Posterior cingulate gyrus (tissue), 11 donors: ENCODE results near the gene HNF1A.

Experiments used
- DNase-seq, 10 donors: peaks; one replicate each; pipeline versions ENCODE4 v3.0.0 to v3.0.0-alpha.2; 2020 to 2021; ENCODE audit warnings: mixed read lengths in 3 of 10
- intact Hi-C: fragments of 100-400 bp; cut with DNase I; formaldehyde crosslinking; loops from one replicate; pipeline ENCODE4 v1.15.1; 2023

The HNF1A gene

GRCh38 chr12:120956579-120957300, 21.6 kb upstream of the HNF1A start:
- peak in 1 of 10 donors; percentile 15 for DNase-seq
- intact Hi-C loops: no loop called here

DNA sequence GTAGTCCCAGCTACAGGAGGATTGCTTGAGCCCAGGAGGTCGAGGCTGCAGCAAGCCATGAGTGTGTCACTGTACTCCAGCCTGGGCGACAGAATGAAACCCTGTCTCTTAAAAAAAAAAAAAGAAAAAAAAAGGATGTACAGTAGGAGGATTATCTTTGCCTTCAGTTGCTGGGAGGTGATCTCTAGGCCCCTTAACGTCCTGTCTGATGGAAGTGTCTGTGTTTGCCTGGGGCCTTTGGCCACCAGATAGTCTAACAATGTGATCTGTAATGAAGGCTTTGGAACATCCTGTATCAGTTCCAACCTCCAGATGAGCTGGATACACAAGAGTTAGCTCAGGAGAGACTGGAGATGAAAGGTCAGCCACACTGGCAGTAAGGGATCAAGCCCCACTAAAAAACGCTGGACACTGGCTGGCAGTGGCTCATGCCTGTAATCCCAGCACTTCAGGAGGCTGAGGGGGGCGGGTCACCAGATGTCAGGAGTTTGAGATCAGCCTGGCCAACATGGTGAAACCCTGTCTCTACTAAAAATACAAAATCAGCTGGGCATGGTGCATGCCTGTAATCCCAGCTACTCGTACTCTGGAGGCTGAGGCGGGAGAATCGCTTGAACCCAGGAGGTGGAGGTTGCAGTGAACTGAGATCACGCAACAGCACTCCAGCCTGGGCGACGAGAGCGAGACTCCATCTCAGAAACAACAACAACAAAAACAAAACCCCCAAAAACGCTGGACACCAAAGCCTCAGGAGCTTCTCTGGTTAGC, 19.0 kb upstream of the HNF1A start:
- DNase-seq: no peak

DNA sequence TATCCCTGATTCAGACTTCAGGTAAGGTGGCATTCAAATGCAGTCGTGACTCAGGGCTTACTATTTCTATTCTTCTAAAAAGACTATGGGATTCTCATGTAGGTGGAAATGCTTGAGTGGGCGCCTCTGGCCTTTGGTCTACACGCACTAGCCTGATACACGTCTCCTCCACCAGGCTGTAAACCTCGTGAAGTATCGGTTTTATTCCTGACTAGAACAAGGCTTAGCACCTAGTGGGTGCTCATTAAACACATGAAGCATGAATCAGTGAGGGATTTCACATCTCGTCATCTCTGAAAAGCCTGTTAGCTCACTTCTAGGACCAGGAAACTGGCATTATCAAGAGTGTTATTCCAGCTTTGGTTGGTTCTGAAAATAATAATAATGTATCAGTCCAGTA, 17.7 kb upstream of the HNF1A start:
- intact Hi-C loops: no loop called here

More for the DNA sequence above, 19.0 kb upstream of the HNF1A start:
- intact Hi-C loops: no loop called here

GRCh38 chr12:120961604-120962531, 16.5 kb upstream of the HNF1A start:
- intact Hi-C loops: no loop called here

More for the DNA sequence above, 17.7 kb upstream of the HNF1A start:
- peak in 2 of 10 donors; percentile 7 to 16 for DNase-seq

DNA sequence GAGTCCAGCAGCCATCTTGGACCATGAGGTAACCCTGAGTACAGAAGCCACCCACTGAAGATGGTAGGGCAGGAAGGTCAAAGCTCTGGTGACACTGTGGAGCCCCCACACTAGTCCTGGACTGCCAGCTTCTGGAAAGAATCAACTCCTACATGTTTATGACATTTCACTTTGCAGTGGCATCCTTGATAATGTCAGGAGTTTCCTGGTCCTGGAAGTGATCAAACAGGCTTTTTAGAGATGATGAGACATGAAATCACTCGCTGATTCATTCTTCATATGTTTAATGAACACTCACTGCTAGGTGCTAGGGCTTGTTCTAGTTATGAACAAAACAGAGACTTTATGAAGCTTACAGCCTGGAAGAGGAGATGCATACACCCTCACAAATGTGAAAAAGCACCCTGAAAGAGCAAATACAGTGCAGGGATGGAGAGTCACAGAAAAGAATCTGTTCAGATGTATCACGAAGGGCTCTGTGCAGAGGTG, 15.8 kb upstream of the HNF1A start:
- peak in 1 of 10 donors; percentile 27 for DNase-seq
- intact Hi-C loops: no loop called here

More at GRCh38 chr12:120961604-120962531, 16.5 kb upstream of the HNF1A start:
- DNase-seq: peak in 2 of 10 donors; percentile 10 to 67

- DNase-seq: peak in 1 of 10 donors; percentile 14
Measured at GRCh38 chr12:120964298-120964697, 14.0 kb upstream of the HNF1A start.

GRCh38 chr12:120965534-120966091, 12.7 kb upstream of the HNF1A start:
- peak in 2 of 10 donors; percentile 20 to 57 for DNase-seq
- intact Hi-C loops: no loop called here

More at GRCh38 chr12:120964298-120964697, 14.0 kb upstream of the HNF1A start:
- intact Hi-C loops: no loop called here

DNA sequence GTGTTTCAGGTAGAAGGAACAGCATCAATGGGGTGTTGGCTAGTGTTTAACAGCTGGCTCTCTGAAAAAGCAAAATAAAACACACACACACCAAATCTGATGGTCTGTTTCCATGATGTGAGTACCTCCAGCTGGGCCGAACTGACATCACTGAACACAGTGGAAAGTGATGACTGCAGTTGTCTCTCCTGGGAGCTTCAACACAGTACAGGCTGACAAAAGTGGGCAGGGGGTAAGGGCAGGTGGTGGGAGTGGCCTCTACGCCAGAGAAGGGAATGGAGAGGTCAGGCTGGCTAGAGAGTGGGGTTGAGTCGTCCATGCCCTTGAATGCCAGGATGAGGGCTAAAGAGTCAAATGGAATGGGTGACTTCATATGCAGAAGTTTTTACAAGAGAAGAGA, 8.0 kb upstream of the HNF1A start:
- intact Hi-C loops: loop anchor here (2.0 to 10.0 kb wide), 2 partner anchors 246 to 322 kb away; partner anchors contain the start of gene ACADS
- DNase-seq: peak in 2 of 10 donors; percentile 4 to 19

DNA sequence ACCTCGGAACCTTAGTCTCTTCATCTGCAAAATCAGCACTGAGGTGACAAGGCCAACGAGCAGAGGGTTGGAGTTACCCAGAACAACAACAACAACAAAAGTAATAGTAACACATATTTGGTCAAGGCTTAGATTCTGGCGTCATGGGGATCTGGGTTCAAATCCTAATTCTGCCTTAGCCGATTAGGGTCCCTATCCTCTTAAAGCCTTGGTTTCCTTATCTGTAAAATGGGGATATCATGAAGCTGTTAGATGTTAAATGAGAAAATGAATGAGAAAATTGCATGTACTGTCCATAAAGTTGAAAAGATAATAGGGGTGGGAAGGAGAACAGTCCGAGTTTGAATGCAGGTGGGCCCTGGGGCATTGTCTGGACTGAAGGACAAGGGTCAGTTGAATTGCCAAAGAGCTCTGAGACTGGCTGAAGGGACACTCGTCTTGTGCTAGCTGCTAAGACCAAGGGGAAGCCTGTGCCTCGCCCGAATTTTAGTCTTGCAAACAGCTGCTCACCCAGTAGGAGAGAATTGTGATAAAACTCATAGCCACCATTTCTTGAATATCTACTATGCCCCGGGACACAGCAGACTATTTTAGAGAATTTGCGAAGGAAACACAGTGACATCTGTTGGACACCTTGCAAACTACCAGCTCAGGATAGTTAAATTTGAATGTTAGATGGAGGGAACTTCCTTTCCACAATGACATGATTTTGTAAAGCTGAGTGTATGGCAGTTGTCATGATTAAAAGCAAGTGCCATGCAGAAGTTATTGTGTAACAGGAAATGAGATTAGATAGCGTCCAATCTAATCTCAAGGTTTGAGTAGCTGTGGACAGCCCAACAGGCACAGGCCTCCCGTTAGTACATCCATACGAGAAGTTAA, 6.8 kb upstream of the HNF1A start:
- peak in 4 of 10 donors; percentile 4 to 69 (median 18) for DNase-seq
- intact Hi-C loops: loop anchor here (1.0 to 10.0 kb wide), 3 partner anchors 247 to 388 kb away; partner anchors contain the start of gene ACADS

DNA sequence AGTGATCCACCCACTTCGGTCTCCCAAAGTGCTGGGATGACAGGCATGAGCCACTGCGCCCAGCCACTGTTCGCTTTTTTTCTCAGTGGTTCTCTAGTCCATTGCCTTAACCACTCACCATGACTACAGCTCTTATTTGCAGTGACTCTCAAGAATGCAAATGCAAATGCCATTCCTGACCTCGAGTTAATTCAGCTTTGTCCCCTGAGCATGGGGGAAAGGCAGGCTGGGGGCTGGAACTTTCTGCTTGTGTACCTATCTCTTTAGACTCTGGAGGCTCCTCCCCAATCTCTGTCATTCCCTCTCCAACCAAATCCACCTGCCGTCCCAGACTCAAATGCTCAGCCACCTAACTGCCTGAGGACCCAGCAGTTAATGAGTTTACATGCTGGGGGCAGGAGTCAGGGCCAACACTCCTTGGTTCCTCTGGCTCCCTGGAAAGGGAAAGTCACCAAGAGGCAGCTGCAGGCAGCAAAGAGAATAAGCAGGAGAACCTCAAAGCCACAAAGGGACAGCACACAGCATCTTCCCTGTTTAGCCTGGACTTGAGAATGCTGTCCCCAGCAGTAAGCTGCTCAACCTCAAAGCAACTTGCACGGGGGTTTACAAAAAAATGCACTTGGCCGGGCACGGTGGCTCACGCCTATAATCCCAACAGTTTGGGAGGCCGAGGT, 5.3 kb upstream of the HNF1A start:
- intact Hi-C loops: loop anchor here (10.0 kb wide), 1 partner anchor 248 kb away; the partner anchor contains the start of gene ACADS

DNA sequence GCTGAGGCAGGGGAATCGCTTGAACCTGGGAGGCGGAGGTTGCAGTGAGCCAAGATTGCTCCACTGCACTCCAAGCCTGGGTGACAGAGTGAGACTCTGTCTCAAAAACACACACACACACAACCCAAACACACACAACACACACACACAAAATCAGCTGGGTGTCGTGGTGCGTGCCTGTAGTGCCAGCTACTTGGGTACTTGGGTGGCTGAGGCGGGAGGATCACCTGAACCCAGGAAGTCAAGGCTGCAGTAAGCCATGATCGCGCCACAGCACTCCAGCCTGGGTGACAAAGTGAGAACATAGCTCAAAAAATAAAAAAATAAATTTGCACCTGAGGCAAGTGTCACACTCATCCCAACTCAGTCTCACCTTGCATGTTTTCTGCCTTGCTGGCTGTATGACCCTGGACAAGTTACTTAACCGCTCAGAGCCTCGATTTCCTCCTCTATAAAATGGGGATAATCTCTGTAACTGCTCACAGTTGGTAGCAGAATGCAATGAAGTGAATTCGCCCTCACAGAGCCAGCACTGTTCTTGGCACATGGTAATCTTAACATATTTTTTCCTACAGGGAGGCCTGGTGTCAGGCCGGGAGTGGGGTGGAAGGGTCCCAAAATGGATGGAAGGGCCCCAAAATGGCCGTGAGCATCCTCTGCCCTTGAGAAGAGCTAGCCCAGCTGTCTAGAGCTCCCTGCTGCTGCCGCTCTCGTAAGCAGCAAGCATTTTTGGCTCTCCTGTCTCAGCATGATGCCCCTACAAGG, 630 bp upstream of the HNF1A start:
- intact Hi-C loops: loop anchor here (10.0 kb wide), 1 partner anchor 253 kb away; the partner anchor contains the start of gene ACADS

More for the DNA sequence above, 5.3 kb upstream of the HNF1A start:
- peak in 2 of 10 donors; percentile 38 to 55 for DNase-seq

DNA sequence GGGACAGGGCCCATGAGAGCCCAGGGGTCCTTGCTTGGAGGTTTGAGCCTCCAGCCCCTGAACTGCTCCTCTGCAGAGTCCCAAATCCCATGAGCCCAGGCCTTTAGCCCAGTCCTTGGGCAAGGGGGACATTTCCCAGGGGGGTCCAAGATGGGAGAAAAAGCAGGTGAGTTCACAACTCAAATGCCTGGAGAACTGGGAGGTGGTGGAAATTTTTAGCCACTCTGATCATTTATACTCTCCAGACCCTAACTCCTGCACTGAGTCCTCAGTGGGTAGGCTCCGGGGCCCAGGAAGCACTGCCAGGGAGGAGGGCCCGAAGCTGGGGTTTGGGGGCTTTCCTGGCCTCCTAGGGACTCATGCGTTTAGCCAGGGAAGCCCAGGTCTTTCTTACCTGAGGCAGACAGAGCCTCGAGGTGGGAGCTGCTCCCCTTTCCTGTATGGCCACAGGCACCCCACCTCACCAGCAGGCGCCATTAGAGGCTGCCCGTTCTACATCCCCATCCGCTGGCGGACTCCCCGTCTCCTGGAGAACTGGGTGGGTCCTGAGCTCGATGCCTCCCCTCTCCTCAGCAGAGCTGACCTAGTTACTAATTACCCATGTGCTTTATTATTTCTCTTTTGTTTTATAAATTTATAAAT, 998 bp downstream of the HNF1A start:
- intact Hi-C loops: loop anchor here (10.0 kb wide), 1 partner anchor 255 kb away; the partner anchor contains the start of gene ACADS
- DNase-seq: peak in 3 of 10 donors; percentile 15 to 73 (median 64)

More for the DNA sequence above, 630 bp upstream of the HNF1A start:
- DNase-seq: peak in 3 of 10 donors; percentile 52 to 64 (median 57)

DNA sequence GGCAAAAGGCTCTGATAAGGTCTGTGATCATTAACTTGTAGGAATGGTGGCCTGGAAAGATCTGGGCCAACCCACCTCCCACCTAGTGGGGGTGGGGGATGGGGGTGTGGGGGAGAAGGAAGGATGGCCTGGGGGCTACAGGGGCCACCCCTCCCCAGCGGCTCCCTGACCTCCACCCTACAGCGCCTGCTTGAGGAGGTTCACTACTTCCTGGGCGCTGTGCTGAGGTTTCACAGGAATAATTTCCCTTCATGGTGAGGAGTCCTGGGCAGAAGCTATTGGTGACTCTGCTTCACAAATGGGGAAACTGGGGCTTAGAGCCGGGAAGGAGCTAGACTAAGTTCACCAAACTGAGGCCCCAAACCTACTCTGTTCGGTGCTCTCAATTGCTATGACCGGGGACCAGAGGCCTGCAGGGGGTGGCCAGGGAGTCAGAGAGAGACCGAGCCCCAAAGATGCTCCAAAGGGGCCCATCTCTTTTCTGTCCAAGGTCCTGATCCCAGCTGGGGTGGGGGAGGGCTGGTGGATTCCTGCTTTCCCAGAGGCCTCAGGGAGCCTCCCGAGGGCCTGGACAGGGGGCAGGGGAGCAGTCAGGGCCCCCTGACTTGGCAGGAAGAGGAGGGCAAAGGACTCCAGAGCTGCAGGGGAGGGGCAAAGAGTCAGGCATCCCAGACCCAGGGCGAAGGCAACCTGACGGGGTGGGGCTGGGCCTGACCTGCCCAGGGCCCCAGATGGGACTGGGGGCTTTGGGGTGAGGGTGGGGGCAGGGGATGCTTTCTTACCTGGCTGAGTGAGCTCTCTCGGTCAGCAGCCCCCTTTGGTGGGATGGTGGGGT, 1.7 kb downstream of the HNF1A start:
- intact Hi-C loops: loop anchor here (10.0 kb wide), 1 partner anchor 255 kb away; the partner anchor contains the start of gene ACADS
- DNase-seq: peak in 3 of 10 donors; percentile 16 to 47 (median 33)

DNA sequence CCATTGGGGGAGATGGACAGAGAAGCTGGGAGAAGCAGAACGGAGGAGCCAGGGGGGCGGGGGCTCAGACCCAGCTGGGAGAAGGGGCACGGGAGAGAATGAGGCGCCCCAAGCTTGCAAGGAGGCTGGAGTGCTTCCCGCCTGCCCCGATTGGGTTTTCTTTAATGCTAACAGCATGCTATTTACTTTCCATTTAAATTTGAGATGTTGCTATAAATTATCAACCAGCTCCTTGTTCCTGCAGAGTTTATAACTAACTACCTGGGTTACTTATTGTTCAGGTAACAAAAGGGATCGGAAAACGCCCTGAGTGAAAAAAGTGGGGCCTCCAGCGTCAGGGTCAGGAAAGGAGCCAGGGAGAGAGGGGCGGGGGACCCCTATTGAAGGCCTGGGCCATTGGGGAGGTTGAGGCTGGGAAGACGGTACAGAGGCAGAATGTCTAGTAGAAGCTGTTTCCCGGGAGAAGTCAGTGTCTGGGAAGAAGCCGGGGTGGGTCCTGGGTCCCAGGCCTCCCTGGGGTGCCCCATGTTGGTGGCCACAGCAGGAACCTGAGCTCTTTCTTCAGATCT, 2.5 kb downstream of the HNF1A start:
- intact Hi-C loops: no loop called here
- peak in 3 of 10 donors; percentile 17 to 62 (median 60) for DNase-seq

GRCh38 chr12:120981407-120981941, 3.1 kb downstream of the HNF1A start:
- peak in 1 of 10 donors; percentile 1 for DNase-seq
- intact Hi-C loops: no loop called here
